Trophoblast cell (in vitro differentiated cells and primary cell): ENCODE data around the gene GIT1.
A peak's percentile ranks its signal among the peaks of the same experiment; 100 is the strongest.

Source experiments
- DNase-seq, 2 donors: peaks; one replicate each; pipeline ENCODE4 v3.0.0-alpha.2; 2016
- H2AFZ ChIP-seq: 2 replicates; pipeline ENCODE4 v1.6.1; 2013; ENCODE audit warnings: low read length, moderate library complexity, mild to moderate bottlenecking; ENCODE audit not compliant: insufficient read depth, poor library complexity
- H2AK5ac ChIP-seq: 2 replicates; pipeline ENCODE4 v1.6.1; 2013; ENCODE audit warnings: mild to moderate bottlenecking, low read length
- H2BK120ac ChIP-seq: 2 replicates; pipeline ENCODE4 v1.6.1; 2013; ENCODE audit warnings: low read length, mild to moderate bottlenecking, moderate library complexity; ENCODE audit not compliant: insufficient read depth, poor library complexity
- H2BK12ac ChIP-seq: 2 replicates; pipeline ENCODE4 v1.6.1; 2013; ENCODE audit warnings: mild to moderate bottlenecking, low read length, moderate library complexity
- H2BK5ac ChIP-seq: 2 replicates; pipeline ENCODE4 v1.6.1; 2013; ENCODE audit warnings: low read length, low read depth, moderate library complexity, mild to moderate bottlenecking; ENCODE audit not compliant: poor library complexity
- H3K14ac ChIP-seq: 2 replicates; pipeline ENCODE4 v1.6.1; 2013; ENCODE audit warnings: mild to moderate bottlenecking, low read length
- H3K18ac ChIP-seq: 2 replicates; pipeline ENCODE4 v1.6.1; 2013; ENCODE audit warnings: mild to moderate bottlenecking, low read length
- H3K23ac ChIP-seq: 2 replicates; pipeline ENCODE4 v1.6.1; 2013; ENCODE audit warnings: low read length
- H3K27ac ChIP-seq: 2 replicates; pipeline ENCODE4 v1.5.1; 2013; ENCODE audit warnings: low read depth, mild to moderate bottlenecking, inconsistent platforms, low read length, moderate library complexity
- H3K27me3 ChIP-seq: 2 replicates; pipeline ENCODE4 v1.6.1; 2013; ENCODE audit warnings: inconsistent platforms, mild to moderate bottlenecking, low read length, moderate library complexity; ENCODE audit not compliant: insufficient read depth
- H3K36me3 ChIP-seq, 2 experiments: 1 replicate in 1 of 2; 2 replicates in 1 of 2; pipeline ENCODE4 v1.6.1; 2013; ENCODE audit warnings: low read length in 2 of 2, mild to moderate bottlenecking in 2 of 2, moderate library complexity in 1 of 2; ENCODE audit not compliant: insufficient read depth in 2 of 2, control insufficient read depth in 1 of 2
- H3K4ac ChIP-seq: 2 replicates; pipeline ENCODE4 v1.6.1; 2013; ENCODE audit warnings: low read depth, mild to moderate bottlenecking, low read length, moderate library complexity
- H3K4me1 ChIP-seq, 2 experiments: 1 replicate in 1 of 2; 2 replicates in 1 of 2; pipeline ENCODE4 v1.6.1; 2013; ENCODE audit warnings: low read length in 2 of 2, mild to moderate bottlenecking in 2 of 2, moderate library complexity in 1 of 2; ENCODE audit not compliant: insufficient read depth in 2 of 2, control insufficient read depth in 1 of 2
- H3K4me2 ChIP-seq: 2 replicates; pipeline ENCODE4 v1.6.1; 2013; ENCODE audit warnings: inconsistent platforms, mild to moderate bottlenecking, low read length, moderate library complexity
- H3K4me3 ChIP-seq: 2 replicates; pipeline ENCODE4 v1.5.1; 2013; ENCODE audit warnings: mild to moderate bottlenecking, low read depth, low read length, inconsistent platforms
- H3K79me1 ChIP-seq: one replicate; pipeline ENCODE4 v1.6.1; 2013; ENCODE audit warnings: low read length
- H3K79me2 ChIP-seq: 2 replicates; pipeline ENCODE4 v1.6.1; 2013; ENCODE audit warnings: low read length, mild to moderate bottlenecking; ENCODE audit not compliant: control insufficient read depth, insufficient read depth, poor library complexity
- H3K9ac ChIP-seq: 2 replicates; pipeline ENCODE4 v1.6.1; 2013; ENCODE audit warnings: mild to moderate bottlenecking, low read length
- H3K9me3 ChIP-seq: 2 replicates; pipeline ENCODE4 v1.6.1; 2013; ENCODE audit warnings: low read depth, mild to moderate bottlenecking, control low read depth, inconsistent platforms, low read length; ENCODE audit not compliant: insufficient read depth
- H4K12ac ChIP-seq: 2 replicates; pipeline ENCODE4 v1.6.1; 2013; ENCODE audit warnings: low read depth, mild to moderate bottlenecking, low read length, moderate library complexity
- H4K8ac ChIP-seq: 2 replicates; pipeline ENCODE4 v1.6.1; 2013; ENCODE audit warnings: low read depth, mild to moderate bottlenecking, low read length, moderate library complexity
- H4K91ac ChIP-seq: one replicate; pipeline ENCODE4 v1.6.1; 2013; ENCODE audit warnings: low read depth, mild to moderate bottlenecking, low read length, moderate library complexity
- WGBS: extraction: QIAGEN DNeasy Blood & Tissue Kit; methylation state at CpG from one replicate; pipeline ENCODE4 v1.1.7; 2013; ENCODE audit warnings: missing lambda C conversion rate; ENCODE audit not compliant: insufficient read length, insufficient coverage; ENCODE audit errors: extremely low coverage; 5-methylcytosine and 5-hydroxymethylcytosine counted together

The GIT1 gene

DNA sequence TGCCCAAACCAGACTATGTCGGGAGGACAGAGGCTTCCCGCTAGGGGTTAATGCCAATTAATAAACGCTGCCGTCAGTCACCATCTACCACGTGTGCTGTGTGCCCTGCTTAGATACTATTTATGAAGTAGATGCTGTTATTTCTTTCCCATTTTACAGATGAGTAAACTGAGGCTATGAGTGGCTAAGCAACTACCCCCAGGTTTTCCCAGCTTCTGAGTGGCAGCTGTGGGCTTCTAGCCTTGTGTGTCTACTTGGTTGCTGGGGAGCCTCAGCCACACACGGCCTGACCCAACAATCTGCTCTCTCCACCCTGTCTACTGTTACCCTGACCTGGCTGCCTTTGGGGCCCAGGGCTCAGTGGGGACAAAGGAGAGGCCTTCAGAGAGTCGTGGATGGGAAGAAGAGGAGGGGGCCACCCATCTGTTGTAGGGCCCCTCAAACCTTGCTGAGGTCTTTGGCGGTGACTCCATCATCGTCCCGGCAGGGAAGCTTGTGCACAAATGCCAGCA, 7.1 kb downstream of the GIT1 start:
- Histone ChIP-seq H3K4ac (no peak overlapping the region), H3K36me3 (peaks cover 38 to 46% of the 10 kb centered on the region in 2 experiments), H3K27ac (no peak overlapping the region), H4K91ac (no peak overlapping the region), H2BK12ac (no peak overlapping the region), H4K12ac (no peak overlapping the region), H2BK5ac (no peak overlapping the region), H3K18ac (no peak overlapping the region), H3K14ac (no peak overlapping the region), H3K27me3 (no peaks in the 10 kb centered on the region), H3K4me1 (peaks cover 2 to 7% of the 10 kb centered on the region in 2 experiments), H2BK120ac (no peak overlapping the region), H3K9me3 (no peaks in the 10 kb centered on the region), H2AFZ (no peak overlapping the region), H3K4me3 (no peak overlapping the region), H3K79me1 (no peaks in the 10 kb centered on the region), H3K23ac (no peak overlapping the region), H3K4me2 (no peak overlapping the region), H3K9ac (no peak overlapping the region), H4K8ac (no peak overlapping the region), H2AK5ac (no peak overlapping the region), H3K79me2 (no peaks in the 10 kb centered on the region)
- WGBS: no CpG with 5 or more reads among the region's 10 CpGs
- no peak for DNase-seq

DNA sequence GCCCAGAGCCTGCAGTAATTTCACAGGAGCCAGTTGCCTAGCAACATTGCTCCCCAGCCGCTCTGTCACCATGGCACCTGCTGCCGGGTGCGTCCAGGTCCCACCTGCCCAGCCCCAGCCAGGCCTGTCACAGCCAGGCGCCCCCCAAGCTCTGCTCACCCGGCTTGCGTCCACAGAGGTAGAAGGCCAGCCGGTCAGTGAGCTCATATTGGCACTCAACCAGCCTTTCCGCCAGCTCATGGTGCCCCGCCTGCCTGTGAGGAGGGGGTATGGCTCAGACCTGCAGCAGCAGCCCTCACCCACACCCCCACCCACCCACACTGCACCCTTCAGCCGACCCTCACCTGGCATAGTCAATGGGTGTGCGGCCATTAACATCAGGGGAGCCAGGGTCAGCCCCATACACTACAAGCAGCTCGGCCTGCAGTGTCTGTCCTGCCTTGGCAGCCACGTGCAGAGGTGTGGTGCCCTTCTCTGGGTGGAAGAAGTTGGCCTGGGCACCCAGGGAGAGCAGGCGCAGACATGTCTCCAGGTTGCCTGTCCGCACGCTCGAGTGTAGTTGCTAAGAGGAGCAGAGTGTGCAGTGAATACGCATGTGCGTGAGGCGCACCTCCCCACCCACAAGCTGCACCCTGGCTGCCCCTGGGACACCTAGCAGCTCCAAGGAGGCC, 7.7 kb downstream of the GIT1 start:
- no peak overlapping the region for H4K8ac ChIP-seq

DNA sequence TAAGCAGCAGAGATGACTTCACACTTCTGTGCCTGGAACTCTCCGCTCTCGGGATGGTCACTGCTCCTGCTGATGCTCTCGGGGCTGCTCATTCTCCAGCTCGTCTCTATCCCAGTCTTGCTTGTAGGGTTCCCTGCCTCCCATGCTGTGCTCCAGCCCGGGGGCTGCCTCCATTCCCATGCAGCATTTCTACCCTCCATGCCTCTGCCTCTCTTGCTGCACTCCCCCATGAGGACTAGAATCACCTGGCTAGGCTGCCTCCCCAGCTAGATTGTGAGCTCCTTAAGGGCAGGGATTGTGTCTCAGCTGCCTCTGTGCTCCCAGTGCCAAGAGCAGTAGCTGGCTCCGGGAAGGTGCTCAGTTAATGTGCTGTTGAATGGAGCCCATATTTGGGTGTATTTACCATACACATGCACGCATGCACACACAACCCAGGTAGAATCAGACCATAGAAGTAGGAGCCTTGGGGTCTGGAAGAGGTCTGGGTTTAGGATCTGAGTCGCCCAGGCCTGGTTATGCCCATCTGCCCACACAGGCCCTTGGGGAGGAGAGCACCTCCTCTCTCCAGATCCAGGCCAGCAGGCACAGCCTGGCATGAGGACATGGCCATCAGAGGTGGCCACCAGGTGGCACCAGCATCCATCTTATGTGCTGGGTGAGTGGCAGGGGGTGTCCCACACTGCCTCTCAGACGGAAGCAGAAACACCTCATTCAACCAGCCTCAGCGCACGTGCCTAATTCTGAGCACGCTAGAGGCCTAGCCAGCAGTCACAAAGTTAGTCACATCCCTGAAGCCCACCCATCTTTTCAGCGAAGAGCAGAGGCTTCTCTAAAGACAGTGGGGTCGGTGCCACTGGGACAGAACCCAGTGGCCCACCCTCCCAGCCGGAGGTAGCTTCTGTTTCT, 9.3 kb downstream of the GIT1 start:
- no peaks in the 10 kb centered on the region for H3K27me3 ChIP-seq
- H3K4me3 ChIP-seq: no peak overlapping the region
- DNase-seq: peak; percentile 72 to 86
- no peak overlapping the region for H2AK5ac ChIP-seq
- no peak overlapping the region for H3K23ac ChIP-seq
- no peak overlapping the region for H2BK12ac ChIP-seq
- no peak overlapping the region for H4K91ac ChIP-seq
- no peak overlapping the region for H3K4ac ChIP-seq
- H2BK5ac ChIP-seq: no peak overlapping the region
- no peak overlapping the region for H3K27ac ChIP-seq
- H3K9ac ChIP-seq: no peak overlapping the region
- H3K79me2 ChIP-seq: no peaks in the 10 kb centered on the region
- no peak overlapping the region for H3K14ac ChIP-seq
- no peaks in the 10 kb centered on the region for H3K79me1 ChIP-seq
- peaks cover 2 to 3% of the 10 kb centered on the region in 2 experiments for H3K4me1 ChIP-seq
- no peaks in the 10 kb centered on the region for H3K9me3 ChIP-seq
- H4K8ac ChIP-seq: no peak overlapping the region
- peaks cover 59 to 67% of the 10 kb centered on the region in 2 experiments for H3K36me3 ChIP-seq
- WGBS: no CpG with 5 or more reads among the region's 15 CpGs
- H2AFZ ChIP-seq: no peak overlapping the region
- no peak overlapping the region for H3K18ac ChIP-seq
- no peak overlapping the region for H4K12ac ChIP-seq
- H3K4me2 ChIP-seq: no peak overlapping the region
- no peak overlapping the region for H2BK120ac ChIP-seq

More for the DNA sequence above, 7.7 kb downstream of the GIT1 start:
- no peak overlapping the region for H4K12ac ChIP-seq
- H3K4me2 ChIP-seq: no peak overlapping the region
- DNase-seq: no peak
- no peak overlapping the region for H2BK120ac ChIP-seq
- no peak overlapping the region for H2AFZ ChIP-seq
- no peak overlapping the region for H2BK12ac ChIP-seq
- no peaks in the 10 kb centered on the region for H3K79me1 ChIP-seq
- H4K91ac ChIP-seq: no peak overlapping the region
- H3K4me3 ChIP-seq: no peak overlapping the region
- no peak overlapping the region for H3K4ac ChIP-seq
- no peak overlapping the region for H3K18ac ChIP-seq
- H3K4me1 ChIP-seq: peaks cover 2 to 7% of the 10 kb centered on the region in 2 experiments
- no peak overlapping the region for H3K23ac ChIP-seq
- H2BK5ac ChIP-seq: no peak overlapping the region
- H3K27ac ChIP-seq: no peak overlapping the region
- no peak overlapping the region for H3K9ac ChIP-seq
- WGBS: no CpG with 5 or more reads among the region's 20 CpGs
- H3K9me3 ChIP-seq: no peaks in the 10 kb centered on the region
- no peaks in the 10 kb centered on the region for H3K27me3 ChIP-seq
- no peaks in the 10 kb centered on the region for H3K79me2 ChIP-seq
- no peak overlapping the region for H2AK5ac ChIP-seq
- peaks cover 44 to 51% of the 10 kb centered on the region in 2 experiments for H3K36me3 ChIP-seq
- no peak overlapping the region for H3K14ac ChIP-seq

DNA sequence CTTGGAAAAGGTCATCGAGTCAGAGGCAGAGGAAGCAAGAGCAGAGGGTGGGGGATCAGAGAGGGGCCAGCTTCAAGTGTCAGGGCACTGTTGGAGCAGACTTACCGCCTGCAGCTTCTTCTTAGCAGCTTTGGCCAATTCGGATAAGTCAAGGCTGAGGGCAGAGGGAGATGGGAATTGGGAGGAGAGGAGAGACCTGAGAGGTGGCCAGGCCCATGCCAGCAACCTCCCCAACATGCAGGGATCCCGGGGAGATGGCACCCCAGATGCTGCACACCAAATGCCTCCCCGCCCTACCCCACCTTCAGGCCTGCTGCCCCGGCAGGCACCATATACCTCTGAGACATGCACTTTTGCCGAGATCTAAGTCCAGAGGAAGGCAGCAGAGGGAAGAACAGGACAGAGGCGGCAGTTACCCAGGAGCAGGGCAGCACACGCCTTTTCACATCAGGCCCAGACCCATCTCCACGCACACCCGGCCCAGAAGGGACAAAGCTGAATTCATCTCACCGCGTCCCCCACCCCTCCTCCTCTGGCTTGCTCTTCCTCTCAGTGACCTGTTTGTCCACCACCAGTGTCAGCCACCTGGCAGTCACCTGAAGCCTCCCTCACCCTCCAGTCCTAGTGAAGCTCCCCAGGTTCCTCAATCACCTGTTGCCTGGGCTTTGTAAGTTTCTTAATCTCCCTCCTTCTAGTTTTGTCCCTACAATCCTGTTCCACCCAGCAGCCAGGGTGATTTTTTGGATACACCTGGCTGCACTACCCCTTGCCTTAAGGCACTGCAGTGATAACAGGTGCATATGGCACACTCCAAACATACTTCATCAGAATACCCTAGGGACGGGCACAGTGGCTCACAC, 10.6 kb downstream of the GIT1 start:
- H3K4me1 ChIP-seq: no peaks in the 10 kb centered on the region
- no peak overlapping the region for H3K27ac ChIP-seq
- no peak overlapping the region for H2AFZ ChIP-seq
- H4K91ac ChIP-seq: no peak overlapping the region
- no CpG with 5 or more reads among the region's 14 CpGs for WGBS
- H2AK5ac ChIP-seq: no peak overlapping the region
- peaks cover 69 to 80% of the 10 kb centered on the region in 2 experiments for H3K36me3 ChIP-seq
- no peak overlapping the region for H2BK12ac ChIP-seq
- no peak overlapping the region for H3K18ac ChIP-seq
- H3K79me1 ChIP-seq: no peaks in the 10 kb centered on the region
- no peak overlapping the region for H3K4ac ChIP-seq
- no peak overlapping the region for H3K14ac ChIP-seq
- no peak overlapping the region for H3K23ac ChIP-seq
- H2BK5ac ChIP-seq: no peak overlapping the region
- H3K79me2 ChIP-seq: no peaks in the 10 kb centered on the region
- no peaks in the 10 kb centered on the region for H3K27me3 ChIP-seq
- H3K4me2 ChIP-seq: no peak overlapping the region
- H3K9me3 ChIP-seq: no peaks in the 10 kb centered on the region
- no peak for DNase-seq
- H4K12ac ChIP-seq: no peak overlapping the region
- H2BK120ac ChIP-seq: no peak overlapping the region
- no peak overlapping the region for H3K4me3 ChIP-seq
- H3K9ac ChIP-seq: no peak overlapping the region
- no peak overlapping the region for H4K8ac ChIP-seq
